Subcutaneous abdominal adipose tissue (tissue), 5 donors: ENCODE results near the gene MAP7D3.

Experiments
- H3K27ac ChIP-seq: one replicate; pipeline ENCODE4 v1.7.0; 2013; ENCODE audit warnings: low read depth, mild to moderate bottlenecking, inconsistent platforms, low read length, moderate library complexity
- H3K27me3 ChIP-seq, 5 donors: one replicate each; pipeline ENCODE4 v1.7.0; 2013; ENCODE audit warnings: low read length in 5 of 5, inconsistent platforms in 1 of 5; ENCODE audit not compliant: control insufficient read depth in 5 of 5, insufficient read depth in 4 of 5
- H3K36me3 ChIP-seq, 5 donors: one replicate each; pipeline ENCODE4 v1.7.0; 2013; ENCODE audit warnings: low read length in 5 of 5; ENCODE audit not compliant: control insufficient read depth in 5 of 5, insufficient read depth in 5 of 5
- H3K4me1 ChIP-seq, 5 donors: one replicate each; pipeline ENCODE4 v1.7.0; 2013; ENCODE audit warnings: low read length in 5 of 5, mild to moderate bottlenecking in 3 of 5, moderate library complexity in 1 of 5; ENCODE audit not compliant: control insufficient read depth in 5 of 5, insufficient read depth in 5 of 5
- H3K4me3 ChIP-seq, 5 donors: one replicate each; pipeline ENCODE4 v1.7.0; 2013; ENCODE audit warnings: low read length in 5 of 5, low read depth in 1 of 5
- H3K9ac ChIP-seq, 5 donors: one replicate each; pipeline ENCODE4 v1.7.0; 2013; ENCODE audit warnings: low read length in 5 of 5, mild to moderate bottlenecking in 4 of 5, moderate library complexity in 3 of 5
- H3K9me3 ChIP-seq, 5 donors: one replicate each; pipeline ENCODE4 v1.7.0; 2013; ENCODE audit warnings: low read length in 5 of 5; ENCODE audit not compliant: control insufficient read depth in 5 of 5
- donor health status: healthy.
- donor health status: healthy.
- donor health status: healthy.
- donor health status: healthy.
- donor health status: healthy.

Gene MAP7D3

GRCh38 chrX:136220951-136221350 lies 30.2 kb downstream of the MAP7D3 start:
- no peak overlapping the region for H3K4me3 ChIP-seq
- no peak overlapping the region for H3K9ac ChIP-seq
- H3K9me3 ChIP-seq: no peaks in the 10 kb centered on the region
- peaks cover 0 to 4% (median 2%) of the 10 kb centered on the region in 5 donors for H3K27me3 ChIP-seq
- no peak overlapping the region for H3K27ac ChIP-seq
- H3K36me3 ChIP-seq: peaks cover 44 to 75% (median 50%) of the 10 kb centered on the region in 5 donors
- no peaks in the 10 kb centered on the region for H3K4me1 ChIP-seq

- Histone ChIP-seq H3K36me3 (peaks cover 39 to 71% (median 47%) of the 10 kb centered on the region in 5 donors), H3K4me3 (no peak overlapping the region), H3K27ac (no peak overlapping the region)
These were observed 30.7 kb downstream of the MAP7D3 start for GRCh38 chrX:136220540-136220939.

GRCh38 chrX:136219893-136220292 lies 31.3 kb downstream of the MAP7D3 start:
- Histone ChIP-seq H3K27me3 (peaks cover 0 to 6% (median 2%) of the 10 kb centered on the region in 5 donors), H3K9ac (no peak overlapping the region), H3K4me3 (no peak overlapping the region), H3K27ac (no peak overlapping the region), H3K4me1 (peaks cover 0 to 4% (median 1%) of the 10 kb centered on the region in 5 donors), H3K36me3 (peaks cover 34 to 65% (median 42%) of the 10 kb centered on the region in 5 donors), H3K9me3 (no peaks in the 10 kb centered on the region)

More at GRCh38 chrX:136220540-136220939, 30.7 kb downstream of the MAP7D3 start:
- no peak overlapping the region for H3K9ac ChIP-seq
- no peaks in the 10 kb centered on the region for H3K4me1 ChIP-seq
- H3K9me3 ChIP-seq: no peaks in the 10 kb centered on the region
- peaks cover 0 to 5% (median 2%) of the 10 kb centered on the region in 5 donors for H3K27me3 ChIP-seq

- Histone ChIP-seq H3K9ac (no peak overlapping the region), H3K4me1 (peaks cover 3 to 14% (median 12%) of the 10 kb centered on the region in 5 donors), H3K27ac (no peak overlapping the region), H3K9me3 (no peaks in the 10 kb centered on the region), H3K4me3 (no peak overlapping the region), H3K27me3 (peaks cover 0 to 21% (median 8%) of the 10 kb centered on the region in 5 donors), H3K36me3 (peaks cover 11 to 33% (median 19%) of the 10 kb centered on the region in 5 donors)
These were observed 35.6 kb downstream of the MAP7D3 start for GRCh38 chrX:136215559-136215958.

- Histone ChIP-seq H3K36me3 (peaks cover 7 to 33% (median 12%) of the 10 kb centered on the region in 5 donors), H3K9me3 (no peaks in the 10 kb centered on the region), H3K4me3 (peak overlapping the region in 1 of 5 donors; percentile 1), H3K4me1 (peaks cover 3 to 19% (median 18%) of the 10 kb centered on the region in 5 donors), H3K27ac (peak overlapping the region; percentile 54), H3K27me3 (peaks cover 0 to 21% (median 6%) of the 10 kb centered on the region in 5 donors), H3K9ac (no peak overlapping the region)
These were observed 36.6 kb downstream of the MAP7D3 start for GRCh38 chrX:136214551-136214950.

GRCh38 chrX:136212557-136213111 lies 38.6 kb downstream of the MAP7D3 start:
- peaks cover 0 to 21% (median 6%) of the 10 kb centered on the region in 5 donors for H3K27me3 ChIP-seq
- no peak overlapping the region for H3K27ac ChIP-seq
- H3K4me3 ChIP-seq: no peak overlapping the region
- peaks cover 3 to 36% (median 16%) of the 10 kb centered on the region in 5 donors for H3K36me3 ChIP-seq
- H3K4me1 ChIP-seq: peaks cover 5 to 36% (median 33%) of the 10 kb centered on the region in 5 donors
- no peaks in the 10 kb centered on the region for H3K9me3 ChIP-seq
- no peak overlapping the region for H3K9ac ChIP-seq

GRCh38 chrX:136211766-136212556 lies 39.2 kb downstream of the MAP7D3 start:
- Histone ChIP-seq H3K4me3 (no peak overlapping the region), H3K36me3 (peaks cover 2 to 41% (median 18%) of the 10 kb centered on the region in 5 donors), H3K27me3 (peaks cover 0 to 25% (median 10%) of the 10 kb centered on the region in 5 donors), H3K9me3 (no peaks in the 10 kb centered on the region), H3K27ac (no peak overlapping the region), H3K4me1 (peaks cover 5 to 42% (median 38%) of the 10 kb centered on the region in 5 donors), H3K9ac (peak overlapping the region in 1 of 5 donors; percentile 9)

- Histone ChIP-seq H3K9me3 (no peaks in the 10 kb centered on the region), H3K4me3 (no peak overlapping the region), H3K9ac (no peak overlapping the region), H3K4me1 (peaks cover 5 to 53% (median 46%) of the 10 kb centered on the region in 5 donors), H3K27ac (peak overlapping the region; percentile 40), H3K27me3 (peaks cover 0 to 28% (median 11%) of the 10 kb centered on the region in 5 donors), H3K36me3 (peaks cover 0 to 48% (median 29%) of the 10 kb centered on the region in 5 donors)
These were observed 40.4 kb downstream of the MAP7D3 start for GRCh38 chrX:136210806-136211205.

- Histone ChIP-seq H3K27me3 (peaks cover 0 to 25% (median 11%) of the 10 kb centered on the region in 5 donors), H3K4me1 (peaks cover 5 to 57% (median 51%) of the 10 kb centered on the region in 5 donors), H3K9ac (no peak overlapping the region), H3K36me3 (peaks cover 0 to 48% (median 31%) of the 10 kb centered on the region in 5 donors), H3K4me3 (peak overlapping the region in 1 of 5 donors; percentile 40), H3K9me3 (no peaks in the 10 kb centered on the region), H3K27ac (no peak overlapping the region)
These were observed 41.0 kb downstream of the MAP7D3 start for GRCh38 chrX:136210243-136210642.

- Histone ChIP-seq H3K9me3 (no peaks in the 10 kb centered on the region), H3K27ac (peak overlapping the region; percentile 60), H3K27me3 (peaks cover 0 to 25% (median 11%) of the 10 kb centered on the region in 5 donors), H3K9ac (no peak overlapping the region), H3K36me3 (peaks cover 0 to 48% (median 31%) of the 10 kb centered on the region in 5 donors), H3K4me3 (peak overlapping the region in 3 of 5 donors; percentile 27 to 40 (median 28)), H3K4me1 (peaks cover 5 to 59% (median 50%) of the 10 kb centered on the region in 5 donors)
These were observed 41.4 kb downstream of the MAP7D3 start for GRCh38 chrX:136209751-136210150.
